Measurements from ENCODE around the gene ERI3.

DNA sequence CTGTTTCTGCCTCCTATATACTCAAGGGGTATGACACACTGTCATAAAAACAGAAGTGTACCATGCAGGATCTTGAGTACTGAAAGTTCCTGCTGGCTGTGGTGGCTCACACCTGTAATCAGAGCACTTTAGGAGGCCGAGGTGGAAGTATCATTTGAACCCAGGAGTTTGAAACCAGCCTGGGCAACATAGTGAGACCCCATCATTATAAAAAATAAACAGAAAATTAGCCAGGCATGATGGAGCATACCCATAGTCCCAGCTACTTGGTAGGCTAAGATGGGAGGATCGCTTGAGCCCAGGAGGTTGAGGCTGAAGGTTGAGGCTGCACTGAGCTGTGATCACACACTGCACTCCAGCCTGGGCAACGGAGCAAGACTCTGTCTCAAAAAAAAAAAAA is 20.1 kb downstream of the ERI3 start:
- TF ChIP-seq GATA2 (IDR thresholded peaks at IDR 0.05; ENCODE audit: low read depth, low read length) (no peak), GATA3 (IDR thresholded peaks at IDR 0.05; ENCODE audit: low read depth, low read length) (no peak)

Measured in SH-SY5Y (cell line).